DOHH2 (cell line): ENCODE data around the gene PAX2.

ENCODE experiments used
- CTCF ChIP-seq: fragments of 200-600 bp; sonication (generic); IDR thresholded peaks from one replicate; pipeline ENCODE4 v1.5.1; 2014; ENCODE audit warnings: antibody characterized with exemption, mild to moderate bottlenecking, low read depth, low read length; ENCODE audit not compliant: poor library complexity, severe bottlenecking
- EZH2phosphoT487 ChIP-seq: fragments of 200-600 bp; sonication (generic); IDR thresholded peaks from 2 replicates; pipeline ENCODE4 v1.6.1; 2017; ENCODE audit warnings: borderline replicate concordance, mild to moderate bottlenecking, antibody characterized with exemption, low read length, moderate library complexity, mixed read lengths

DNA sequence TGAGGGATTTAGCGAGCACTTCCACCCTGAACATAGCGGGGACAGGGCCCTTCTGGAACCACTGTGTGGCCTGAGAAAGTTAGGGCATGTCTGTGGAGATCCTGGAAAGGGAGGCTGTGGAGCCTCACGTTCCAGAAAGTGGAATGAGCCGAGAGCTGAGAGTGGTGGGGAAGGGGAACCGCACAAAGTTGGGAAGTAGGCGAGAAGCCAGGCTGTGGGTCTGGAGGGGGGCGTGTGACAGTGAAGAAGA is 10.4 kb upstream of the PAX2 start:
- TF ChIP-seq CTCF (no peak), EZH2phosphoT487 (no peak)
